22Rv1 (cell line): ENCODE data around the gene C5orf52.
"Not testable (repeated sequence)": the region's sequence is repeated elsewhere in the genome, so short reads cannot be mapped to it uniquely, and the experiment has no call there.

ENCODE experiments used
- ZFX ChIP-seq: fragments of 450-650 bp; IDR thresholded peaks from 2 replicates; pipeline ENCODE4 v1.6.1; 2017; ENCODE audit warnings: antibody characterized with exemption, borderline replicate concordance
- TF ChIP-seq, protein P1 (sequence below): fragments of 450-650 bp; IDR thresholded peaks from 2 replicates; pipeline ENCODE4 v1.5.1; 2017; ENCODE audit warnings: mild to moderate bottlenecking

DNA sequence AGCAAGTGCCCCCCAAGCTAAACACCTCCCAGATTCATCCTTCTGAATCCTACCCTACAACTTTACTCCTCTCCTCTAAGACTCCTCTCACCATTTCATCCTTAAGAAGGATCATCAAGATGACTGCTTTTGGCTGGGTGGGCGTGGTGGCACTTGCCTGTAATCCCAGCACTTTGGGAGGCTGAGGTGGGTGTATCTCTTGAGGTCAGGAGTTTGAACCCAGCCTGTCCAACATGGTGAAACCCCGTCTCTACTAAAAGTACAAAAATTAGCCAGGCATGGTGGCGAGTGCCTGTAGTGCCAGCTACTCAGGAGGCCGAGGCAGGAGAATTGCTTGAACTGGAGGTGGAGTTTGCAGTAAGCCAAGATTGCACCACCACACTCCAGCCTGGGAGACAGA lies 3.0 kb downstream of the C5orf52 start:
- TF ChIP-seq, protein P1, sequence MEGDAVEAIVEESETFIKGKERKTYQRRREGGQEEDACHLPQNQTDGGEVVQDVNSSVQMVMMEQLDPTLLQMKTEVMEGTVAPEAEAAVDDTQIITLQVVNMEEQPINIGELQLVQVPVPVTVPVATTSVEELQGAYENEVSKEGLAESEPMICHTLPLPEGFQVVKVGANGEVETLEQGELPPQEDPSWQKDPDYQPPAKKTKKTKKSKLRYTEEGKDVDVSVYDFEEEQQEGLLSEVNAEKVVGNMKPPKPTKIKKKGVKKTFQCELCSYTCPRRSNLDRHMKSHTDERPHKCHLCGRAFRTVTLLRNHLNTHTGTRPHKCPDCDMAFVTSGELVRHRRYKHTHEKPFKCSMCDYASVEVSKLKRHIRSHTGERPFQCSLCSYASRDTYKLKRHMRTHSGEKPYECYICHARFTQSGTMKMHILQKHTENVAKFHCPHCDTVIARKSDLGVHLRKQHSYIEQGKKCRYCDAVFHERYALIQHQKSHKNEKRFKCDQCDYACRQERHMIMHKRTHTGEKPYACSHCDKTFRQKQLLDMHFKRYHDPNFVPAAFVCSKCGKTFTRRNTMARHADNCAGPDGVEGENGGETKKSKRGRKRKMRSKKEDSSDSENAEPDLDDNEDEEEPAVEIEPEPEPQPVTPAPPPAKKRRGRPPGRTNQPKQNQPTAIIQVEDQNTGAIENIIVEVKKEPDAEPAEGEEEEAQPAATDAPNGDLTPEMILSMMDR = not testable (repeated sequence)
- not testable (repeated sequence) for TF ChIP-seq ZFX
